ENCODE data around the gene COG4. TPM values are rescaled to one million over a fixed set of nuclear protein-coding genes. Genes with fewer than 3 reads are reported as not detected.
A peak's percentile ranks its signal among the peaks of the same experiment; 100 is the strongest.

Gene COG4
- total RNA-seq, 3 donors from 2014 or later (not counting 1 experiment from before 2014, with no cell fraction given) = 29.5 to 44.4 (median 31.6) TPM

DNA sequence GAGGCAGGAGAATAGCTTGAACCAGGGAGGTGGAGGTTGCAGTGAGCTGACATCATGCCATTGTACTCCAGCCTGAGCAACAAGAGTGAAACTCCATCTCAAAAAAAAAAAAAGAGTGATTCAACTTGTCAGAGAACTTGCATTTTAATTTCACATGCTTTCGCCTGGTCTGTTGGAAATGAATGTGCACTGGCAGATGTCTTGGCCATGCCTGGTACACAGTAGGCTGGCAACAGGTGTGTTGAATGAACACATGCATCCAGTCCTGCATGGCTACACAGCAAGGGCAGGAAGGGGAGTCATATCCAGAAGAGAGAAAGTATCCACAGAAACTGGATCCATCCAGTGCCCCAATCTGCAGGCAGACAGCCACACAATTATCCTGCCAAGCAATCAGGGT is 11.5 kb downstream of the COG4 start:
- intact Hi-C loops (cut with micrococcal nuclease) = no loop called here
- TF ChIP-seq, protein P1, sequence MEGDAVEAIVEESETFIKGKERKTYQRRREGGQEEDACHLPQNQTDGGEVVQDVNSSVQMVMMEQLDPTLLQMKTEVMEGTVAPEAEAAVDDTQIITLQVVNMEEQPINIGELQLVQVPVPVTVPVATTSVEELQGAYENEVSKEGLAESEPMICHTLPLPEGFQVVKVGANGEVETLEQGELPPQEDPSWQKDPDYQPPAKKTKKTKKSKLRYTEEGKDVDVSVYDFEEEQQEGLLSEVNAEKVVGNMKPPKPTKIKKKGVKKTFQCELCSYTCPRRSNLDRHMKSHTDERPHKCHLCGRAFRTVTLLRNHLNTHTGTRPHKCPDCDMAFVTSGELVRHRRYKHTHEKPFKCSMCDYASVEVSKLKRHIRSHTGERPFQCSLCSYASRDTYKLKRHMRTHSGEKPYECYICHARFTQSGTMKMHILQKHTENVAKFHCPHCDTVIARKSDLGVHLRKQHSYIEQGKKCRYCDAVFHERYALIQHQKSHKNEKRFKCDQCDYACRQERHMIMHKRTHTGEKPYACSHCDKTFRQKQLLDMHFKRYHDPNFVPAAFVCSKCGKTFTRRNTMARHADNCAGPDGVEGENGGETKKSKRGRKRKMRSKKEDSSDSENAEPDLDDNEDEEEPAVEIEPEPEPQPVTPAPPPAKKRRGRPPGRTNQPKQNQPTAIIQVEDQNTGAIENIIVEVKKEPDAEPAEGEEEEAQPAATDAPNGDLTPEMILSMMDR (IDR thresholded peaks at IDR 0.05) = no peak
- no peak overlapping the region for H3K27ac ChIP-seq (ENCODE audit: low read length)

DNA sequence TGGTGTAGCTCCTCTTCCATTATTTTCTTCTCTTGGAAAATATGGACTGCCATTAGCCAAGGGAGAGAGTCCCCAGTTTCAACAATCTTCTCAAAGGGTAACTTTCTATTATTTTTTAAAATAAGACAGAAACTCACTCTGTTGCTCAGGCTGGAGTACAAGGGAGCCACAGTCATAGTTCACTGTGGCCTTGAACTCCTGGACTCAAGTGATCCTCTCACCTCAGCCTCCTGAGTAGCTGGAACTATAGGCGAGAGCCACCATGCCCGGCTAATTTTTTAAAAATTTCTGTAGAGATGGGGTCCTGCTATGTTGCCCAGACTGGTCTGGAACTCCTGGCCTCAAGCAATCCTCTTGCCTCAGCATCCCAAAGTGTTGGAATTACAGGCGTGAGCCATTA is 13.1 kb downstream of the COG4 start:
- TF ChIP-seq, protein P1 (IDR thresholded peaks at IDR 0.05) = no peak
- Histone ChIP-seq H3K4me1 (ENCODE audit: control insufficient read depth, insufficient read depth, low read length) (no peaks in the 10 kb centered on the region), H3K27ac (ENCODE audit: low read length) (no peak overlapping the region), H3K36me3 (ENCODE audit: control insufficient read depth, insufficient read depth, low read length) (peaks cover 68% of the 10 kb centered on the region), H3K4me3 (ENCODE audit: low read length) (no peak overlapping the region), H3K27me3 (ENCODE audit: control insufficient read depth, insufficient read depth, low read length) (no peaks in the 10 kb centered on the region), H3K9me3 (ENCODE audit: control insufficient read depth, insufficient read depth, low read length) (no peaks in the 10 kb centered on the region)
- WGBS (ENCODE audit: insufficient coverage) = 100% methylated on average over 3 of the region's 3 CpGs
- ATAC-seq (no peak), DNase-seq (no peak)
- H3K9me3 Mint-ChIP-seq = no peaks in the 10 kb centered on the region
- H3K27me3 Mint-ChIP-seq (ENCODE audit: low read depth in 2 of 2) = no peaks in the 10 kb centered on the region
- intact Hi-C loops (cut with micrococcal nuclease) = loop anchor here (1.0 kb wide), 1 partner anchor 40 kb away; no protein-coding TSS in a partner anchor
- peaks cover 8% of the 10 kb centered on the region for H3K36me3 Mint-ChIP-seq
- peaks cover 8% of the 10 kb centered on the region in 2 donors for H3K4me1 Mint-ChIP-seq
- peak overlapping the region in 1 of 2 donors; percentile 79 for H3K27ac Mint-ChIP-seq
- H3K4me3 Mint-ChIP-seq = no peak overlapping the region

More for the DNA sequence above, 11.5 kb downstream of the COG4 start:
- H3K4me1 ChIP-seq (ENCODE audit: control insufficient read depth, insufficient read depth, low read length) = no peaks in the 10 kb centered on the region
- no peak overlapping the region for H3K4me3 ChIP-seq (ENCODE audit: low read length)
- no peaks in the 10 kb centered on the region for H3K27me3 Mint-ChIP-seq (ENCODE audit: low read depth in 2 of 2)
- H3K36me3 Mint-ChIP-seq = peaks cover 8% of the 10 kb centered on the region
- 100% methylated on average over 1 of the region's 1 CpG for WGBS (ENCODE audit: insufficient coverage)
- DNase-seq (no peak), ATAC-seq (no peak)
- peaks cover 78% of the 10 kb centered on the region for H3K36me3 ChIP-seq (ENCODE audit: control insufficient read depth, insufficient read depth, low read length)
- no peaks in the 10 kb centered on the region for H3K27me3 ChIP-seq (ENCODE audit: control insufficient read depth, insufficient read depth, low read length)
- H3K4me1 Mint-ChIP-seq = peaks cover 8% of the 10 kb centered on the region in 2 donors
- no peaks in the 10 kb centered on the region for H3K9me3 Mint-ChIP-seq
- no peak overlapping the region for H3K27ac Mint-ChIP-seq
- H3K9me3 ChIP-seq (ENCODE audit: control insufficient read depth, insufficient read depth, low read length) = no peaks in the 10 kb centered on the region
- H3K4me3 Mint-ChIP-seq = no peak overlapping the region

DNA sequence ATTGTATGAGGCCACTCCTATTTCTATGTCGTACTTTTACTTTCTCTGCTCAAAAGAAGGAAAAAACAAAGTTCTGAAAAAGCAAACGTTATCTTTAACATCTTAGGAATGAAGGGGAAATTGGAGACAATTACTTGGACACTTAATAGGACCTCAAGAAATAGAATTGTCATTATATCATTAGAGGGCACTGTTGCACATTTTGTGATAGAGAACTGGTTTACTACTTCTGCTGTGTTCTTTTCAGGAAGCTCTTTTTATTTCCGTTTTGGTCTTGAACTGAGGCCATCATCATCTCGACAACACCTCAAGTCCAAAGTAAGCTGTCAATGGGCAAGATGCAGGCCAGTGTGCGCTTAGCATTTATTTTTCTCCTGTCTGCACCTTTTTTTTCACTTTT is 14.6 kb downstream of the COG4 start:
- peaks cover 8% of the 10 kb centered on the region in 2 donors for H3K4me1 Mint-ChIP-seq
- H3K36me3 ChIP-seq (ENCODE audit: control insufficient read depth, insufficient read depth, low read length) = peaks cover 54% of the 10 kb centered on the region

More for the DNA sequence above, 14.6 kb downstream of the COG4 start:
- peak overlapping the region; percentile 46 to 79 for H3K27ac Mint-ChIP-seq
- ATAC-seq = peak in 2 of 3 donors; percentile 40 to 46
- Histone ChIP-seq H3K9me3 (ENCODE audit: control insufficient read depth, insufficient read depth, low read length) (no peaks in the 10 kb centered on the region), H3K27me3 (ENCODE audit: control insufficient read depth, insufficient read depth, low read length) (no peaks in the 10 kb centered on the region), H3K4me1 (ENCODE audit: control insufficient read depth, insufficient read depth, low read length) (no peaks in the 10 kb centered on the region), H3K27ac (ENCODE audit: low read length) (no peak overlapping the region), H3K4me3 (ENCODE audit: low read length) (no peak overlapping the region)
- H3K9me3 Mint-ChIP-seq = no peaks in the 10 kb centered on the region
- no peaks in the 10 kb centered on the region for H3K27me3 Mint-ChIP-seq (ENCODE audit: low read depth in 2 of 2)
- H3K4me3 Mint-ChIP-seq = no peak overlapping the region
- TF ChIP-seq, protein P1 (IDR thresholded peaks at IDR 0.05) = no peak
- 19% methylated on average over 3 of the region's 5 CpGs for WGBS (ENCODE audit: insufficient coverage)
- intact Hi-C loops (cut with micrococcal nuclease) = no loop called here
- H3K36me3 Mint-ChIP-seq = peaks cover 8% of the 10 kb centered on the region
- peak in 1 of 2 donors; percentile 51 for DNase-seq
